Measurements from ENCODE around the gene SLC6A17. TPM values are rescaled to one million over a fixed set of nuclear protein-coding genes. Genes with fewer than 3 reads are reported as not detected.

The SLC6A17 gene
- total RNA-seq, 1 donor from 2014 or later, result 1.6 TPM

- TF ChIP-seq CTCF (IDR thresholded peaks at IDR 0.05), result no peak
- H3K36me3 Mint-ChIP-seq (ENCODE audit: low read depth), result no peaks in the 10 kb centered on the region
- H3K27me3 Mint-ChIP-seq (ENCODE audit: low read depth), result no peaks in the 10 kb centered on the region
- peaks cover 5% of the 10 kb centered on the region for H3K9me3 Mint-ChIP-seq (ENCODE audit: low read depth)
- H3K4me3 Mint-ChIP-seq (ENCODE audit: unreplicated experiment), result no peak overlapping the region
- DNase-seq (ENCODE audit: low spot score), result no peak
- no peak overlapping the region for H3K27ac Mint-ChIP-seq (ENCODE audit: unreplicated experiment)
- peaks cover 52% of the 10 kb centered on the region for H3K4me1 Mint-ChIP-seq (ENCODE audit: low read depth)
These were observed 26.1 kb downstream of the SLC6A17 start for GRCh38 chr1:110176299-110176956.

- TF ChIP-seq CTCF (IDR thresholded peaks at IDR 0.05), result no peak
- peaks cover 5% of the 10 kb centered on the region for H3K9me3 Mint-ChIP-seq (ENCODE audit: low read depth)
- no peaks in the 10 kb centered on the region for H3K36me3 Mint-ChIP-seq (ENCODE audit: low read depth)
- H3K4me3 Mint-ChIP-seq (ENCODE audit: unreplicated experiment), result no peak overlapping the region
- peaks cover 39% of the 10 kb centered on the region for H3K4me1 Mint-ChIP-seq (ENCODE audit: low read depth)
- H3K27me3 Mint-ChIP-seq (ENCODE audit: low read depth), result no peaks in the 10 kb centered on the region
- no peak overlapping the region for H3K27ac Mint-ChIP-seq (ENCODE audit: unreplicated experiment)
- DNase-seq (ENCODE audit: low spot score), result no peak
These were observed 27.5 kb downstream of the SLC6A17 start for GRCh38 chr1:110177775-110178174.

- Mint-ChIP-seq H3K4me1 (ENCODE audit: low read depth) (peaks cover 28% of the 10 kb centered on the region), H3K36me3 (ENCODE audit: low read depth) (no peaks in the 10 kb centered on the region), H3K4me3 (ENCODE audit: unreplicated experiment) (no peak overlapping the region), H3K27me3 (ENCODE audit: low read depth) (no peaks in the 10 kb centered on the region), H3K9me3 (ENCODE audit: low read depth) (peaks cover 1% of the 10 kb centered on the region), H3K27ac (ENCODE audit: unreplicated experiment) (no peak overlapping the region)
- DNase-seq (ENCODE audit: low spot score), result peak; percentile 33
- no peak for TF ChIP-seq CTCF (IDR thresholded peaks at IDR 0.05)
These were observed 33.4 kb downstream of the SLC6A17 start for GRCh38 chr1:110183642-110184167.

- H3K27ac Mint-ChIP-seq (ENCODE audit: unreplicated experiment), result no peak overlapping the region
- no peaks in the 10 kb centered on the region for H3K36me3 Mint-ChIP-seq (ENCODE audit: low read depth)
- TF ChIP-seq CTCF (IDR thresholded peaks at IDR 0.05), result no peak
- no peak overlapping the region for H3K4me3 Mint-ChIP-seq (ENCODE audit: unreplicated experiment)
- H3K9me3 Mint-ChIP-seq (ENCODE audit: low read depth), result no peaks in the 10 kb centered on the region
- peak; percentile 1 for DNase-seq (ENCODE audit: low spot score)
- no peaks in the 10 kb centered on the region for H3K27me3 Mint-ChIP-seq (ENCODE audit: low read depth)
- peaks cover 35% of the 10 kb centered on the region for H3K4me1 Mint-ChIP-seq (ENCODE audit: low read depth)
These were observed 34.2 kb downstream of the SLC6A17 start for GRCh38 chr1:110184446-110184845.

- Mint-ChIP-seq H3K27ac (ENCODE audit: unreplicated experiment) (no peak overlapping the region), H3K36me3 (ENCODE audit: low read depth) (no peaks in the 10 kb centered on the region), H3K9me3 (ENCODE audit: low read depth) (no peaks in the 10 kb centered on the region), H3K4me1 (ENCODE audit: low read depth) (peaks cover 43% of the 10 kb centered on the region), H3K27me3 (ENCODE audit: low read depth) (no peaks in the 10 kb centered on the region), H3K4me3 (ENCODE audit: unreplicated experiment) (no peak overlapping the region)
- TF ChIP-seq CTCF (IDR thresholded peaks at IDR 0.05), result no peak
- no peak for DNase-seq (ENCODE audit: low spot score)
These were observed 34.9 kb downstream of the SLC6A17 start for GRCh38 chr1:110185181-110185580.

Data from chondrocyte (in vitro differentiated cells).